SK-N-SH treated with all-trans-retinoic acid at 6 μM for 48 hours (cell line): ENCODE data around the gene PRR22.

Experiments
- ARNTL ChIP-seq: fragments of 450-650 bp; formaldehyde crosslinking; IDR thresholded peaks from 2 replicates; pipeline ENCODE4 v1.5.0; 2020; ENCODE audit warnings: low read depth, mild to moderate bottlenecking, moderate library complexity, borderline replicate concordance
- BACH2 ChIP-seq: fragments of 250-450 bp; sonication (Bioruptor Pico); IDR thresholded peaks from 2 replicates; pipeline ENCODE4 v1.9.0; 2021; ENCODE audit warnings: mild to moderate bottlenecking, borderline replicate concordance
- ISL1 ChIP-seq: fragments of 250-450 bp; sonication (Bioruptor Pico); IDR thresholded peaks from 2 replicates; pipeline ENCODE4 v2.1.2; 2022; ENCODE audit warnings: mild to moderate bottlenecking, moderate library complexity
- PATZ1 ChIP-seq: fragments of 250-450 bp; sonication (Bioruptor Pico); IDR thresholded peaks from 2 replicates; pipeline ENCODE4 v1.8.0; 2020; ENCODE audit warnings: mild to moderate bottlenecking, moderate library complexity, borderline replicate concordance
- POU6F1 ChIP-seq: fragments of 250-450 bp; sonication (Bioruptor Pico); IDR thresholded peaks from 2 replicates; pipeline ENCODE4 v1.8.0; 2021; ENCODE audit warnings: low read depth, mild to moderate bottlenecking, moderate library complexity, borderline replicate concordance
- RARB ChIP-seq: fragments of 250-450 bp; sonication (Bioruptor Pico); IDR thresholded peaks from 2 replicates; pipeline ENCODE4 v1.8.0; 2021; ENCODE audit warnings: mild to moderate bottlenecking, moderate library complexity
- SNAI2 ChIP-seq: fragments of 250-450 bp; sonication (Bioruptor Pico); IDR thresholded peaks from 2 replicates; pipeline ENCODE4 v1.5.0; 2020; ENCODE audit warnings: mild to moderate bottlenecking, moderate library complexity
- TOX ChIP-seq: fragments of 250-450 bp; sonication (Bioruptor Pico); IDR thresholded peaks from 2 replicates; pipeline ENCODE4 v1.8.0; 2021; ENCODE audit warnings: mild to moderate bottlenecking, moderate library complexity, borderline replicate concordance
- ZFP3 ChIP-seq: fragments of 250-450 bp; sonication (Bioruptor Pico); IDR thresholded peaks from 2 replicates; pipeline ENCODE4 v1.5.0; 2020; ENCODE audit warnings: mild to moderate bottlenecking, moderate library complexity
- ZFP30 ChIP-seq: fragments of 450-650 bp; formaldehyde crosslinking; IDR thresholded peaks from 2 replicates; pipeline ENCODE4 v1.5.0; 2022; ENCODE audit warnings: mild to moderate bottlenecking, moderate library complexity
- ZNF565 ChIP-seq: fragments of 450-650 bp; formaldehyde crosslinking; conservative IDR thresholded peaks from 2 replicates; pipeline ENCODE4 v1.5.0; 2020; ENCODE audit warnings: low read depth, mild to moderate bottlenecking, moderate library complexity

GRCh38 chr19:5772416-5772815 lies 12.1 kb downstream of the PRR22 start:
- TF ChIP-seq POU6F1 (CRISPR knock-in tag) (no peak), ZFP3 (CRISPR knock-in tag) (no peak), RARB (CRISPR knock-in tag) (no peak), ZNF565 (CRISPR knock-in tag) (no peak), BACH2 (no peak), SNAI2 (CRISPR knock-in tag) (no peak), ZFP30 (CRISPR knock-in tag) (no peak), PATZ1 (CRISPR knock-in tag) (no peak), ARNTL (CRISPR knock-in tag) (no peak), TOX (CRISPR knock-in tag) (no peak), ISL1 (no peak)
